ENCODE data around the gene NEIL1.
A peak's percentile ranks its signal among the peaks of the same experiment; 100 is the strongest.

The NEIL1 gene

GRCh38 chr15:75367406-75367912 lies 20.6 kb downstream of the NEIL1 start:
- DNase-seq (ENCODE audit: low spot score): no peak
- peak overlapping the region; percentile 98 for H3K27ac ChIP-seq
- no peak for TF ChIP-seq CTCF (conservative IDR thresholded peaks at IDR 0.05; ENCODE audit: low read depth)
- CTCF ChIA-PET: interaction anchor here (0.5 to 1.4 kb wide), 8 partner anchors 11 to 309 kb away, joined by 3 to 12 read pairs (median 4); partner anchors contain the start of gene COMMD4
- POLR2A ChIA-PET (ENCODE audit: low non-redundant PET): interaction anchor here (0.7 to 2.4 kb wide), 7 partner anchors 14 to 294 kb away, joined by 3 to 13 read pairs (median 3); partner anchors contain the start of genes IMP3 and SNX33

GRCh38 chr15:75367913-75368688 lies 21.3 kb downstream of the NEIL1 start, which contains the start of gene MAN2C1:
Gene MAN2C1 (minus strand): TSS chr15:75368607. CDS start chr15:75368583, 24 bp downstream.
- DNase-seq (ENCODE audit: low spot score): peak; percentile 97
- CTCF ChIA-PET: interaction anchor here (0.5 to 1.4 kb wide), 9 partner anchors 12 to 308 kb away, joined by 3 to 12 read pairs (median 4); partner anchors contain the start of gene COMMD4
- H3K27ac ChIP-seq: peak within 1 kb of the TSS; percentile 98
- TF ChIP-seq CTCF (conservative IDR thresholded peaks at IDR 0.05; ENCODE audit: low read depth): peak; percentile 96
- POLR2A ChIA-PET (ENCODE audit: low non-redundant PET): interaction anchor here (0.6 to 2.4 kb wide), 12 partner anchors 13 to 389 kb away, joined by 3 to 13 read pairs (median 4); partner anchors contain the start of genes IMP3, SIN3A and SNX33

GRCh38 chr15:75368689-75369239 lies 21.9 kb downstream of the NEIL1 start:
- ChIA-PET CTCF (interaction anchor here (0.6 kb wide), 1 partner anchor 14 kb away, joined by 3 read pairs; no protein-coding TSS in a partner anchor), POLR2A (ENCODE audit: low non-redundant PET) (interaction anchor here (0.7 to 2.4 kb wide), 7 partner anchors 12 to 293 kb away, joined by 3 to 13 read pairs (median 5); partner anchors contain the start of genes IMP3 and SIN3A)
- DNase-seq (ENCODE audit: low spot score): no peak
- peak overlapping the region; percentile 98 for H3K27ac ChIP-seq
- no peak for TF ChIP-seq CTCF (conservative IDR thresholded peaks at IDR 0.05; ENCODE audit: low read depth)

GRCh38 chr15:75369897-75370581 lies 23.2 kb downstream of the NEIL1 start:
- CTCF ChIA-PET: interaction anchor here (0.6 to 1.5 kb wide), 3 partner anchors 139 to 363 kb away, joined by 3 to 4 read pairs (median 3); no protein-coding TSS in a partner anchor
- TF ChIP-seq CTCF (conservative IDR thresholded peaks at IDR 0.05; ENCODE audit: low read depth): no peak
- POLR2A ChIA-PET (ENCODE audit: low non-redundant PET): interaction anchor here (0.6 kb wide), 1 partner anchor 72 kb away, joined by 10 read pairs; no protein-coding TSS in a partner anchor
- no peak for DNase-seq (ENCODE audit: low spot score)
- H3K27ac ChIP-seq: peak overlapping the region; percentile 61

- ChIA-PET CTCF (interaction anchor here (0.5 to 0.6 kb wide), 2 partner anchors 42 to 261 kb away, joined by 3 to 6 read pairs; no protein-coding TSS in a partner anchor), POLR2A (ENCODE audit: low non-redundant PET) (interaction anchor here (0.5 kb wide), 1 partner anchor 146 kb away, joined by 3 read pairs; no protein-coding TSS in a partner anchor)
- DNase-seq (ENCODE audit: low spot score): peak; percentile 41
- peak overlapping the region; percentile 71 for H3K27ac ChIP-seq
- no peak for TF ChIP-seq CTCF (conservative IDR thresholded peaks at IDR 0.05; ENCODE audit: low read depth)
Observed at GRCh38 chr15:75371486-75371885, 24.6 kb downstream of the NEIL1 start.
